SK-N-MC (cell line): ENCODE data around the gene SERPINB10.
"Not testable (repeated sequence)": the region's sequence is repeated elsewhere in the genome, so short reads cannot be mapped to it uniquely, and the experiment has no call there.

Source experiments
- DNase-seq: peaks from one replicate; pipeline ENCODE4 v3.0.0-alpha.2; 2011; ENCODE audit warnings: low read depth, low spot score
- H3K27ac ChIP-seq: fragments of 200-600 bp; sonication (generic); 2 replicates; pipeline ENCODE4 v1.5.1; 2016; ENCODE audit warnings: mixed run types
- H3K36me3 ChIP-seq: fragments of 200-600 bp; sonication (generic); 2 replicates; pipeline ENCODE4 v1.6.1; 2017; ENCODE audit warnings: antibody characterized with exemption, low read length, mixed read lengths; ENCODE audit not compliant: insufficient read depth
- H3K4me3 ChIP-seq: fragments of 200-600 bp; sonication (generic); 2 replicates; pipeline ENCODE4 v1.5.1; 2016
- H3K9ac ChIP-seq: fragments of 200-600 bp; sonication (generic); 2 replicates; pipeline ENCODE4 v1.8.0; 2017; ENCODE audit warnings: mixed run types, mixed read lengths; ENCODE audit not compliant: insufficient read length
- H3K9me3 ChIP-seq: fragments of 200-600 bp; sonication (generic); 2 replicates; pipeline ENCODE4 v1.6.1; 2017; ENCODE audit warnings: low read depth, mild to moderate bottlenecking, antibody characterized with exemption, low read length, moderate library complexity, mixed read lengths
- EZH2 ChIP-seq: fragments of 200-600 bp; sonication (generic); IDR thresholded peaks from one replicate; pipeline ENCODE4 v1.6.1; 2017; ENCODE audit warnings: antibody characterized with exemption
- FOXP2 ChIP-seq: optimal IDR thresholded peaks from 2 replicates; pipeline ENCODE3; 2011; ENCODE audit warnings: mild to moderate bottlenecking, moderate library complexity; ENCODE audit not compliant: insufficient read depth; ENCODE audit errors: extremely low read length, control extremely low read depth
- POLR2AphosphoS5 ChIP-seq: IDR thresholded peaks from 2 replicates; pipeline ENCODE4 v1.6.1; 2012; ENCODE audit warnings: mild to moderate bottlenecking, low read depth, low read length, borderline replicate concordance

Gene SERPINB10

GRCh38 chr18:63924551-63924950 is 16.8 kb downstream of the SERPINB10 start:
- no peak overlapping the region for H3K27ac ChIP-seq
- no peak overlapping the region for H3K4me3 ChIP-seq
- no peak for DNase-seq

GRCh38 chr18:63928331-63928730 is 20.6 kb downstream of the SERPINB10 start:
- DNase-seq = no peak
- TF ChIP-seq FOXP2 (no peak), POLR2AphosphoS5 (no peak), EZH2 (no peak)
- no peaks in the 10 kb centered on the region for H3K36me3 ChIP-seq
- no peak overlapping the region for H3K9ac ChIP-seq
- no peak overlapping the region for H3K4me3 ChIP-seq
- no peaks in the 10 kb centered on the region for H3K9me3 ChIP-seq
- no peak overlapping the region for H3K27ac ChIP-seq

More at GRCh38 chr18:63924551-63924950, 16.8 kb downstream of the SERPINB10 start:
- Histone ChIP-seq H3K9ac (no peak overlapping the region), H3K9me3 (no peaks in the 10 kb centered on the region), H3K36me3 (no peaks in the 10 kb centered on the region)
- TF ChIP-seq FOXP2 = no peak
- no peak for TF ChIP-seq POLR2AphosphoS5
- no peak for TF ChIP-seq EZH2

- DNase-seq, H3K9ac ChIP-seq, H3K27ac ChIP-seq, H3K4me3 ChIP-seq, H3K36me3 ChIP-seq, H3K9me3 ChIP-seq: not testable (repeated sequence)
Observed at GRCh38 chr18:63929369-63929768, 21.6 kb downstream of the SERPINB10 start.

GRCh38 chr18:63930773-63931354 is 23.1 kb downstream of the SERPINB10 start:
- no peaks in the 10 kb centered on the region for H3K9me3 ChIP-seq
- no peak for DNase-seq
- no peak for TF ChIP-seq POLR2AphosphoS5

GRCh38 chr18:63936156-63936931 is 28.6 kb downstream of the SERPINB10 start:
- TF ChIP-seq POLR2AphosphoS5 (no peak), FOXP2 (no peak), EZH2 (no peak)
- no peak for DNase-seq
- Histone ChIP-seq H3K27ac (no peak overlapping the region), H3K36me3 (no peaks in the 10 kb centered on the region), H3K9me3 (no peaks in the 10 kb centered on the region), H3K4me3 (peak overlapping the region; percentile 49), H3K9ac (no peak overlapping the region)

More at GRCh38 chr18:63930773-63931354, 23.1 kb downstream of the SERPINB10 start:
- no peak overlapping the region for H3K4me3 ChIP-seq
- no peak overlapping the region for H3K27ac ChIP-seq
- no peaks in the 10 kb centered on the region for H3K36me3 ChIP-seq
- H3K9ac ChIP-seq = no peak overlapping the region

GRCh38 chr18:63936932-63937393 is 29.2 kb downstream of the SERPINB10 start:
- Histone ChIP-seq H3K27ac (no peak overlapping the region), H3K4me3 (no peak overlapping the region), H3K9ac (no peak overlapping the region), H3K36me3 (no peaks in the 10 kb centered on the region), H3K9me3 (no peaks in the 10 kb centered on the region)
- TF ChIP-seq POLR2AphosphoS5 (no peak), EZH2 (no peak), FOXP2 (no peak)
- no peak for DNase-seq

- Histone ChIP-seq H3K36me3 (no peaks in the 10 kb centered on the region), H3K4me3 (no peak overlapping the region), H3K9me3 (no peaks in the 10 kb centered on the region), H3K27ac (no peak overlapping the region), H3K9ac (no peak overlapping the region)
- DNase-seq = no peak
- TF ChIP-seq FOXP2 (no peak), POLR2AphosphoS5 (no peak)
Observed at GRCh38 chr18:63940008-63940407, 32.2 kb downstream of the SERPINB10 start.

- H3K27ac ChIP-seq, H3K36me3 ChIP-seq, H3K9ac ChIP-seq, H3K9me3 ChIP-seq, DNase-seq, H3K4me3 ChIP-seq: not testable (repeated sequence)
Observed at GRCh38 chr18:63940543-63941050, 32.8 kb downstream of the SERPINB10 start.

GRCh38 chr18:63947051-63947790 is 39.5 kb downstream of the SERPINB10 start:
- DNase-seq = no peak
- peaks cover 4% of the 10 kb centered on the region; the same call in 1 of the 2 replicates for H3K36me3 ChIP-seq
- H3K4me3 ChIP-seq = no peak overlapping the region
- no peaks in the 10 kb centered on the region for H3K9me3 ChIP-seq
- H3K9ac ChIP-seq = no peak overlapping the region
- TF ChIP-seq POLR2AphosphoS5 = no peak
- TF ChIP-seq EZH2 = no peak
- no peak for TF ChIP-seq FOXP2
- 0 out of 2 replicates have a peak overlapping the region, but pooled peaks have one; percentile 60 for H3K27ac ChIP-seq
